DND-41 (cell line): ENCODE results near the gene TBC1D14.

Experiments used
- ATAC-seq: fragments of 200-7000 bp; cut with Tn5 transposase; 3 replicates; pipeline ENCODE4 v1.9.1; 2021; ENCODE audit warnings: low read depth; ENCODE audit not compliant: insufficient read depth
- DNase-seq: peaks from one replicate; pipeline ENCODE4 v3.0.0-alpha.2; 2020
- H2AFZ ChIP-seq: 2 replicates; pipeline ENCODE4 v1.6.0; 2012; ENCODE audit warnings: low read depth, low read length
- H3K27ac ChIP-seq: 2 replicates; pipeline ENCODE4 v1.5.1; 2012; ENCODE audit warnings: low read length, inconsistent platforms
- H3K27me3 ChIP-seq: fragments of 200-600 bp; sonication (generic); 2 replicates; pipeline ENCODE4 v1.6.0; 2012; ENCODE audit warnings: low read length, mild to moderate bottlenecking, inconsistent platforms; ENCODE audit not compliant: insufficient read depth, poor library complexity
- H3K36me3 ChIP-seq: 2 replicates; pipeline ENCODE4 v1.5.1; 2012; ENCODE audit warnings: low read length, inconsistent platforms; ENCODE audit not compliant: insufficient read depth
- H3K4me1 ChIP-seq: 2 replicates; pipeline ENCODE4 v1.5.1; 2012; ENCODE audit warnings: mild to moderate bottlenecking, low read length; ENCODE audit not compliant: insufficient read depth
- H3K4me2 ChIP-seq: 2 replicates; pipeline ENCODE4 v1.6.0; 2012; ENCODE audit warnings: mild to moderate bottlenecking, moderate library complexity, low read length, inconsistent platforms; ENCODE audit not compliant: insufficient read depth
- H3K4me3 ChIP-seq, 2 experiments: fragments of 200-600 bp in 1 of 2; shearing (Covaris generic) in 1 of 2; 2 replicates each; pipeline ENCODE4 v1.5.1; 2012 to 2016; ENCODE audit warnings: inconsistent platforms in 2 of 2, low read length in 2 of 2, mild to moderate bottlenecking in 2 of 2, low read depth in 1 of 2, moderate library complexity in 1 of 2
- H3K79me2 ChIP-seq: 2 replicates; pipeline ENCODE4 v1.6.0; 2012; ENCODE audit warnings: low read length, inconsistent platforms; ENCODE audit not compliant: insufficient read depth
- H3K9ac ChIP-seq: 2 replicates; pipeline ENCODE4 v1.6.0; 2012; ENCODE audit warnings: low read depth, mild to moderate bottlenecking, inconsistent platforms, low read length, moderate library complexity
- H3K9me3 ChIP-seq: 2 replicates; pipeline ENCODE4 v1.5.1; 2012; ENCODE audit warnings: low read length, moderate library complexity, mild to moderate bottlenecking, inconsistent platforms; ENCODE audit not compliant: insufficient read depth, severe bottlenecking
- H4K20me1 ChIP-seq: 2 replicates; pipeline ENCODE4 v1.6.0; 2012; ENCODE audit warnings: low read length; ENCODE audit not compliant: insufficient read depth
- EZH2 ChIP-seq: IDR thresholded peaks from 3 replicates; pipeline ENCODE4 v1.6.1; 2012; ENCODE audit warnings: borderline replicate concordance, low read depth, mild to moderate bottlenecking, moderate library complexity, low read length, inconsistent platforms; ENCODE audit not compliant: severe bottlenecking
- TF ChIP-seq, protein P1 (sequence below): IDR thresholded peaks from 2 replicates; pipeline ENCODE4 v1.5.1; 2012; ENCODE audit warnings: borderline replicate concordance, low read length, moderate library complexity, mild to moderate bottlenecking; ENCODE audit not compliant: poor library complexity, severe bottlenecking; ENCODE audit errors: extremely low read depth

TBC1D14 gene

DNA sequence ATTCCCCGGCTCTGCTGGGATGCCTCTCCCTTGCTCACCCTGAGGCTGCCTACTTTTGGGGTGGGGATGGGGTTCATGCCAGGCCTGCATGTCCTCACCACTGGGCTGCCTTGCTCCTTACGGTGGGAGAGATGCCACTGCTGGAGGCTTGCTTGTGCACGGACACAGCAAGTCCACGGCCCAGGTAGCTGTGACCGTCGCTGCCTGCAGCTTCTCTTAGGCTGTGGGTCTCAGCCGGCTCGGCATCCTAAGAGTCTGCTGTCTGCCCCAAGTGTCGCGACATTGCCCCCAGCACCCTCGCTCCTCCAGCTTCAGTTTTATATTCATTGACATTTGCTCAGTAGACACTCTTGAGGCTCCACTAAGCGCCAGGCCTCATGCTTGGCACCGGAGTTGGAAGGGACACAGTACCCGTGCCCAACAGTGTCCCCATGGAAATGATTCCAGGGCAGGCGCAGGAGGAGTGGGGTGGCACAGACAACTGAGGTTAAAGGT, 58.3 kb downstream of the TBC1D14 start:
- H3K27me3 ChIP-seq: no peaks in the 10 kb centered on the region
- TF ChIP-seq, protein P1, sequence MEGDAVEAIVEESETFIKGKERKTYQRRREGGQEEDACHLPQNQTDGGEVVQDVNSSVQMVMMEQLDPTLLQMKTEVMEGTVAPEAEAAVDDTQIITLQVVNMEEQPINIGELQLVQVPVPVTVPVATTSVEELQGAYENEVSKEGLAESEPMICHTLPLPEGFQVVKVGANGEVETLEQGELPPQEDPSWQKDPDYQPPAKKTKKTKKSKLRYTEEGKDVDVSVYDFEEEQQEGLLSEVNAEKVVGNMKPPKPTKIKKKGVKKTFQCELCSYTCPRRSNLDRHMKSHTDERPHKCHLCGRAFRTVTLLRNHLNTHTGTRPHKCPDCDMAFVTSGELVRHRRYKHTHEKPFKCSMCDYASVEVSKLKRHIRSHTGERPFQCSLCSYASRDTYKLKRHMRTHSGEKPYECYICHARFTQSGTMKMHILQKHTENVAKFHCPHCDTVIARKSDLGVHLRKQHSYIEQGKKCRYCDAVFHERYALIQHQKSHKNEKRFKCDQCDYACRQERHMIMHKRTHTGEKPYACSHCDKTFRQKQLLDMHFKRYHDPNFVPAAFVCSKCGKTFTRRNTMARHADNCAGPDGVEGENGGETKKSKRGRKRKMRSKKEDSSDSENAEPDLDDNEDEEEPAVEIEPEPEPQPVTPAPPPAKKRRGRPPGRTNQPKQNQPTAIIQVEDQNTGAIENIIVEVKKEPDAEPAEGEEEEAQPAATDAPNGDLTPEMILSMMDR: no peak
- no peak for TF ChIP-seq EZH2
- peaks cover 7% of the 10 kb centered on the region; the same call in 1 of the 2 replicates for H3K79me2 ChIP-seq
- H4K20me1 ChIP-seq: peaks cover 17% of the 10 kb centered on the region
- no peak overlapping the region for H3K27ac ChIP-seq
- H3K36me3 ChIP-seq: peaks cover 31% of the 10 kb centered on the region; the same call in 1 of the 2 replicates
- H2AFZ ChIP-seq: no peak overlapping the region
- no peaks in the 10 kb centered on the region for H3K9me3 ChIP-seq
- DNase-seq (no peak), ATAC-seq (no peak)
- H3K9ac ChIP-seq: no peak overlapping the region
- no peak overlapping the region for H3K4me2 ChIP-seq
- no peaks in the 10 kb centered on the region for H3K4me1 ChIP-seq
- H3K4me3 ChIP-seq: no peak overlapping the region

DNA sequence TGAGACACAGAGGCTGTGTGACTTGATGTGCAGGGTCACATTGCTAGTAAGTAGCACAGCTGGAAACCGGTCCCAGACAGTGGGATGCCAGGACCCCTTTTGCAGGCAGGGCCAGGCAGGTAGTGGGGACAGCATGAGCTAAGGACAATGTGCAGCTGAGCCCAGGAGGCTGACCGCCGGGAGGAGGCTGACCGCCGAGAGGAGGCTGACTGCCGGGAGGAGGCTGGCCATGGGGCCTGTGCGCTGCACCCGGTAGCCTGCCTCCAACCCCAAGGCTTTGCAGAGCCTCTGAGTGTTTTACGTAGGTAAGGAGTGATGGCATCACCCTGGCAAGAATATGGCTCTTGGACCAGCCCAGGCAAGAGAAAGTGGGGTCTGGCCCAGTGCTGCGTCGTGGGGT, 58.9 kb downstream of the TBC1D14 start:
- Histone ChIP-seq H3K9me3 (no peaks in the 10 kb centered on the region), H4K20me1 (peaks cover 15% of the 10 kb centered on the region; the same call in 1 of the 2 replicates), H2AFZ (no peak overlapping the region), H3K4me1 (no peaks in the 10 kb centered on the region), H3K79me2 (peaks cover 8% of the 10 kb centered on the region; the same call in 1 of the 2 replicates), H3K4me3 (no peak overlapping the region), H3K36me3 (peaks cover 31% of the 10 kb centered on the region; the same call in 1 of the 2 replicates), H3K27ac (no peak overlapping the region), H3K9ac (no peak overlapping the region), H3K4me2 (no peak overlapping the region), H3K27me3 (no peaks in the 10 kb centered on the region)
- TF ChIP-seq, protein P1: no peak
- no peak for TF ChIP-seq EZH2
- no peak for ATAC-seq
- no peak for DNase-seq

- H3K4me1 ChIP-seq: peaks cover 7% of the 10 kb centered on the region; the same call in 1 of the 2 replicates
- no peak overlapping the region for H2AFZ ChIP-seq
- no peak overlapping the region for H3K4me2 ChIP-seq
- H3K9ac ChIP-seq: no peak overlapping the region
- ATAC-seq: no peak
- peaks cover 31% of the 10 kb centered on the region; the same call in 1 of the 2 replicates for H3K36me3 ChIP-seq
- H3K4me3 ChIP-seq: no peak overlapping the region
- no peak overlapping the region for H3K27ac ChIP-seq
- TF ChIP-seq, protein P1: no peak
- TF ChIP-seq EZH2: no peak
- DNase-seq: no peak
- H3K79me2 ChIP-seq: peaks cover 6% of the 10 kb centered on the region; the same call in 1 of the 2 replicates
- peaks cover 16% of the 10 kb centered on the region for H4K20me1 ChIP-seq
- no peaks in the 10 kb centered on the region for H3K27me3 ChIP-seq
- H3K9me3 ChIP-seq: no peaks in the 10 kb centered on the region
Observed at GRCh38 chr4:6969826-6970800, 60.5 kb downstream of the TBC1D14 start.
